GM13977 (cell line): ENCODE measurements around the gene DZANK1.
"Not testable (repeated sequence)": the region's sequence is repeated elsewhere in the genome, so short reads cannot be mapped to it uniquely, and the experiment has no call there.

Source experiments
- DNase-seq: peaks from one replicate; pipeline ENCODE4 v3.0.0; 2012; ENCODE audit warnings: low spot score
- in situ Hi-C: fragments of 300-500 bp; cut with MboI; formaldehyde crosslinking; loops from one replicate; pipeline ENCODE4 v1.12.0; 2022; ENCODE audit warnings: low sequenced_read_pairs, low pct_unique_long_range_greater_than_20kb, mixed read lengths, inconsistent platforms; ENCODE audit not compliant: unreplicated experiment
- TF ChIP-seq, protein P1 (sequence below): IDR thresholded peaks from 2 replicates; pipeline ENCODE4 v1.5.1; 2012; ENCODE audit warnings: mild to moderate bottlenecking, control low read depth; ENCODE audit not compliant: insufficient read depth; ENCODE audit errors: extremely low read depth, missing control alignments

Gene DZANK1

DNA sequence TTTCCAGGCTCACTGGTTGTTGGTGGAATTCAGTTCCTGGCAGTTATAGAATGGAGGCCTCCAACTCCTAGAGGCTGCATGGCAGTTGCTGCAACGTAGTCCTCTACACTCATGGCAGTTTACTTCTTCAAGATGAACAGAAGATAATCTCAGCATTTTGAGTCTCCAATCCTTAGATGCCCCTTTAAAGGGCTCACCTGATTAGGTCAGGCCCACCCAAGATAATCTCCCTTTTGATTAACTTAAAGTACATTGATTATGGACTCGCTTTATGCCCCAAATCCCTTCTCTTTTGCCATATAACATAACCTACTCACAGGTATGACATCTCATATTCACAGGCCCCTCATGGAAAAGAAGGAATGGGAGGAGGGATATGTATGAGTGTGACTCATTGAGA, 102.1 kb downstream of the DZANK1 start:
- TF ChIP-seq, protein P1, sequence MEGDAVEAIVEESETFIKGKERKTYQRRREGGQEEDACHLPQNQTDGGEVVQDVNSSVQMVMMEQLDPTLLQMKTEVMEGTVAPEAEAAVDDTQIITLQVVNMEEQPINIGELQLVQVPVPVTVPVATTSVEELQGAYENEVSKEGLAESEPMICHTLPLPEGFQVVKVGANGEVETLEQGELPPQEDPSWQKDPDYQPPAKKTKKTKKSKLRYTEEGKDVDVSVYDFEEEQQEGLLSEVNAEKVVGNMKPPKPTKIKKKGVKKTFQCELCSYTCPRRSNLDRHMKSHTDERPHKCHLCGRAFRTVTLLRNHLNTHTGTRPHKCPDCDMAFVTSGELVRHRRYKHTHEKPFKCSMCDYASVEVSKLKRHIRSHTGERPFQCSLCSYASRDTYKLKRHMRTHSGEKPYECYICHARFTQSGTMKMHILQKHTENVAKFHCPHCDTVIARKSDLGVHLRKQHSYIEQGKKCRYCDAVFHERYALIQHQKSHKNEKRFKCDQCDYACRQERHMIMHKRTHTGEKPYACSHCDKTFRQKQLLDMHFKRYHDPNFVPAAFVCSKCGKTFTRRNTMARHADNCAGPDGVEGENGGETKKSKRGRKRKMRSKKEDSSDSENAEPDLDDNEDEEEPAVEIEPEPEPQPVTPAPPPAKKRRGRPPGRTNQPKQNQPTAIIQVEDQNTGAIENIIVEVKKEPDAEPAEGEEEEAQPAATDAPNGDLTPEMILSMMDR = no peak
- DNase-seq = no peak
- in situ Hi-C loops = no loop called here

GRCh38 chr20:18363708-18364107, 103.1 kb downstream of the DZANK1 start:
- TF ChIP-seq, protein P1 = no peak
- in situ Hi-C loops = no loop called here
- no peak for DNase-seq

GRCh38 chr20:18362916-18363315, 103.9 kb downstream of the DZANK1 start:
- in situ Hi-C loops = no loop called here
- TF ChIP-seq, protein P1 = no peak
- DNase-seq = no peak

DNA sequence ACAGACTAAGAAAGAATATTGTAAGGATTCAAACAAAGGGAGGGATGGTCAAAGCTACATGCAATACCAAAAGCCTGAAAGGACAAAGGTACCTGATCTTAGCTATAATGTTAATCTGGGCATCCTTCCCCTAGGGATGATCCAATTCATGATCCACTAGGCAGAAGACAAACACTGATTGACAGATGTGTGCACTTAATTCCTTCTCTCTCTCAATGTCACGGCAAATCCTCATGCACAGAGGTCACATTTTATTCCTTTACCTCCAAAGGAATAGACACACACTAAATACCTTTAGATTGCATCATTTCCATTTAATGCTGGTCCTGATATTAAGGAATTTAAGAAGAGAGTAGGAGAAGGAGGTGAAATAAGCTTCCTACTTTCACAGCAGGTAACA, 105.2 kb downstream of the DZANK1 start:
- in situ Hi-C loops = no loop called here
- DNase-seq = no peak
- TF ChIP-seq, protein P1 = no peak

- TF ChIP-seq, protein P1 = no peak
- DNase-seq = no peak
- in situ Hi-C loops = no loop called here
Observed at GRCh38 chr20:18360635-18361034, 106.2 kb downstream of the DZANK1 start.

GRCh38 chr20:18359854-18360253, 107.0 kb downstream of the DZANK1 start:
- DNase-seq = no peak
- TF ChIP-seq, protein P1 = no peak
- in situ Hi-C loops = no loop called here

GRCh38 chr20:18349749-18350148, 117.1 kb downstream of the DZANK1 start:
- DNase-seq, in situ Hi-C loops: not testable (repeated sequence)
